Measurements from ENCODE around the gene GMDS.

GRCh38 chr6:2036710-2037023 is 208.7 kb downstream of the GMDS start:
- TF ChIP-seq CTCF (conservative IDR thresholded peaks at IDR 0.05; ENCODE audit: low read depth in 2 of 2), result no peak
- TF ChIP-seq EZH2phosphoT487 (IDR thresholded peaks at IDR 0.05; ENCODE audit: unreplicated experiment), result no peak
- no peak for TF ChIP-seq EZH2 (IDR thresholded peaks at IDR 0.05; ENCODE audit: low read depth, unreplicated experiment)
- TF ChIP-seq REST (IDR thresholded peaks at IDR 0.05; ENCODE audit: unreplicated experiment), result no peak
- TF ChIP-seq ETS1 (IDR thresholded peaks at IDR 0.05), result no peak
- TF ChIP-seq CREB1 (CRISPR knock-in tag; IDR thresholded peaks at IDR 0.05; ENCODE audit: low read depth), result no peak
- no peak for TF ChIP-seq POLR2AphosphoS5 (IDR thresholded peaks at IDR 0.05; ENCODE audit: low read depth)
- no peak for TF ChIP-seq STAT1 (IDR thresholded peaks at IDR 0.05; ENCODE audit: unreplicated experiment)
- TF ChIP-seq JUNB (IDR thresholded peaks at IDR 0.05; ENCODE audit: unreplicated experiment), result no peak
- TF ChIP-seq ZNF114 (CRISPR knock-in tag; IDR thresholded peaks at IDR 0.05), result no peak
- TF ChIP-seq ZNF462 (CRISPR knock-in tag; IDR thresholded peaks at IDR 0.05), result no peak
- TF ChIP-seq ZNF331 (CRISPR knock-in tag; IDR thresholded peaks at IDR 0.05; ENCODE audit: low read depth), result no peak
